H1 (cell line): Measurements from ENCODE around the gene HEATR5A. TPM values are rescaled to one million over a fixed set of nuclear protein-coding genes. Genes with fewer than 3 reads are reported as not detected.

Experiments
- CTCF ChIA-PET: fragments of 300-600 bp; sonication (Branson Sonifier 250); formaldehyde crosslinking; loops from one replicate; lab custom pipeline; 2021; ENCODE audit not compliant: partially characterized antibody; lab: Charles Lee
- POLR2A ChIA-PET: fragments of 300-600 bp; sonication (Branson Sonifier 250); formaldehyde crosslinking; loops from one replicate; lab custom pipeline; 2021; ENCODE audit warnings: inconsistent platforms; ENCODE audit not compliant: partially characterized antibody; lab: Charles Lee
- DNase-seq, 2 experiments: peaks; one replicate each; pipeline versions ENCODE4 v3.0.0 to v3.0.0-alpha.2; 2010 to 2022; ENCODE audit warnings: low spot score in 2 of 2, low read depth in 1 of 2, mixed read lengths in 1 of 2
- FAIRE-seq: peaks from 2 replicates; lab custom pipeline; 2011; peaks lifted over from hg19 to GRCh38; lab: Jason Lieb, UNC
- H2AFZ ChIP-seq: 2 replicates; pipeline ENCODE4 v1.8.1; 2012; ENCODE audit warnings: low read length, inconsistent platforms
- H2AK5ac ChIP-seq: 2 replicates; pipeline ENCODE4 v1.6.1; 2013; ENCODE audit warnings: low read depth, low read length
- H2BK120ac ChIP-seq: replicated peaks from 2 replicates; pipeline ENCODE3; 2013; ENCODE audit warnings: low read depth, low read length, inconsistent platforms
- H2BK12ac ChIP-seq: 2 replicates; pipeline ENCODE4 v1.6.1; 2013; ENCODE audit warnings: low read depth, low read length
- H2BK15ac ChIP-seq: 2 replicates; pipeline ENCODE4 v1.6.1; 2013; ENCODE audit warnings: low read length
- H2BK20ac ChIP-seq: 2 replicates; pipeline ENCODE4 v1.6.1; 2013; ENCODE audit warnings: low read length
- H2BK5ac ChIP-seq: 2 replicates; pipeline ENCODE4 v1.6.1; 2013; ENCODE audit warnings: low read depth, low read length
- H3K14ac ChIP-seq: 2 replicates; pipeline ENCODE4 v1.6.1; 2013; ENCODE audit warnings: inconsistent platforms; ENCODE audit not compliant: insufficient read length
- H3K18ac ChIP-seq: 2 replicates; pipeline ENCODE4 v1.6.1; 2013; ENCODE audit warnings: low read length; ENCODE audit errors: extremely low read depth
- H3K23ac ChIP-seq: 2 replicates; pipeline ENCODE4 v1.6.1; 2013; ENCODE audit warnings: inconsistent platforms; ENCODE audit not compliant: insufficient read length
- H3K23me2 ChIP-seq: 2 replicates; pipeline ENCODE4 v1.6.1; 2013; ENCODE audit warnings: low read depth, low read length
- H3K27ac ChIP-seq: 2 replicates; pipeline ENCODE4 v1.6.1; 2011; ENCODE audit warnings: low read depth, low read length, inconsistent platforms
- H3K27me3 ChIP-seq, 4 experiments: replicated peaks in 1 of 4; 1 replicate in 1 of 4; 2 replicates in 3 of 4; pipeline versions ENCODE4 v1.6.1 to v1.8.1; 2011 to 2013; ENCODE audit warnings: low read length in 3 of 4, mild to moderate bottlenecking in 3 of 4, inconsistent platforms in 2 of 4, mixed read lengths in 2 of 4, moderate library complexity in 1 of 4; ENCODE audit not compliant: control insufficient read depth in 3 of 4, insufficient read depth in 3 of 4; ENCODE audit errors: extremely low read depth in 1 of 4
- H3K36me3 ChIP-seq, 4 experiments: 2 replicates each; pipeline versions ENCODE4 v1.6.1 to v1.8.1; 2011 to 2013; ENCODE audit warnings: mild to moderate bottlenecking in 4 of 4, low read length in 3 of 4, moderate library complexity in 2 of 4, control low read depth in 1 of 4, inconsistent platforms in 1 of 4; ENCODE audit not compliant: insufficient read depth in 4 of 4, control insufficient read depth in 2 of 4
- H3K4ac ChIP-seq: replicated peaks from 2 replicates; pipeline ENCODE3; 2013; ENCODE audit warnings: low read length, low read depth, mixed read lengths, inconsistent platforms; ENCODE audit not compliant: insufficient read length
- H3K4me1 ChIP-seq, 4 experiments: replicated peaks in 1 of 4; 1 replicate in 1 of 4; 2 replicates in 3 of 4; pipeline versions ENCODE4 v1.6.1 to v1.8.1; 2011 to 2013; ENCODE audit warnings: low read length in 3 of 4, inconsistent platforms in 2 of 4, mixed read lengths in 1 of 4; ENCODE audit not compliant: insufficient read depth in 4 of 4, control insufficient read depth in 3 of 4
- H3K4me2 ChIP-seq, 2 experiments: 2 replicates each; pipeline versions ENCODE4 v1.6.1 to v1.8.1; 2011 to 2013; ENCODE audit warnings: low read depth in 2 of 2, low read length in 2 of 2, control low read depth in 1 of 2, inconsistent platforms in 1 of 2, mild to moderate bottlenecking in 1 of 2; ENCODE audit not compliant: insufficient read depth in 1 of 2
- H3K4me3 ChIP-seq, 4 experiments: fragments of 200-600, 300-600 bp in 1 of 4; sonication (generic), shearing (Covaris generic), sonication (Bioruptor Twin) in 1 of 4; 2 replicates each; pipeline versions ENCODE4 v1.5.1 to v1.8.1; 2011 to 2016; ENCODE audit warnings: low read length in 4 of 4, low read depth in 3 of 4, control low read depth in 2 of 4, inconsistent platforms in 2 of 4, mild to moderate bottlenecking in 2 of 4, mixed read lengths in 1 of 4, moderate library complexity in 1 of 4; ENCODE audit not compliant: insufficient read depth in 2 of 4; ENCODE audit errors: extremely low read depth in 1 of 4
- H3K56ac ChIP-seq: replicated peaks from 2 replicates; pipeline ENCODE3; 2013; ENCODE audit warnings: low read depth, mild to moderate bottlenecking, mixed read lengths, low read length, inconsistent platforms; ENCODE audit not compliant: insufficient read length
- H3K79me1 ChIP-seq: 2 replicates; pipeline ENCODE4 v1.6.1; 2013; ENCODE audit warnings: low read depth, low read length, control low read depth
- H3K79me2 ChIP-seq, 2 experiments: 2 replicates each; pipeline versions ENCODE4 v1.6.1 to v1.8.1; 2012 to 2013; ENCODE audit warnings: low read length in 2 of 2, mild to moderate bottlenecking in 2 of 2, inconsistent platforms in 1 of 2; ENCODE audit not compliant: insufficient read depth in 2 of 2, control insufficient read depth in 1 of 2
- H3K9ac ChIP-seq, 4 experiments: replicated peaks in 1 of 4; 1 replicate in 1 of 4; 2 replicates in 3 of 4; pipeline versions ENCODE4 v1.6.1 to v1.8.1; 2011 to 2013; ENCODE audit warnings: low read depth in 3 of 4, low read length in 3 of 4, control low read depth in 2 of 4, mild to moderate bottlenecking in 2 of 4, moderate library complexity in 2 of 4, inconsistent platforms in 1 of 4; ENCODE audit errors: extremely low read depth in 1 of 4
- H3K9me3 ChIP-seq, 2 experiments: 2 replicates each; pipeline versions ENCODE4 v1.6.1 to v1.8.1; 2012 to 2013; ENCODE audit warnings: mild to moderate bottlenecking in 2 of 2, moderate library complexity in 2 of 2, control low read depth in 1 of 2, inconsistent platforms in 1 of 2, low read depth in 1 of 2, low read length in 1 of 2, mixed read lengths in 1 of 2; ENCODE audit not compliant: insufficient read depth in 2 of 2
- H4K20me1 ChIP-seq, 2 experiments: replicated peaks in 1 of 2; 2 replicates each; pipeline versions ENCODE3 to v1.8.1; 2011 to 2013; ENCODE audit warnings: inconsistent platforms in 2 of 2, low read length in 2 of 2, mild to moderate bottlenecking in 1 of 2; ENCODE audit not compliant: insufficient read depth in 2 of 2, control insufficient read depth in 1 of 2
- H4K5ac ChIP-seq: 2 replicates; pipeline ENCODE4 v1.6.1; 2013; ENCODE audit warnings: low read length, low read depth, mixed read lengths, inconsistent platforms; ENCODE audit not compliant: insufficient read length
- H4K8ac ChIP-seq: 2 replicates; pipeline ENCODE4 v1.8.0; 2013; ENCODE audit warnings: mild to moderate bottlenecking, moderate library complexity, low read length, inconsistent platforms; ENCODE audit not compliant: insufficient read depth; ENCODE audit errors: extremely low read depth
- H4K91ac ChIP-seq: replicated peaks from 2 replicates; pipeline ENCODE3; 2013; ENCODE audit warnings: low read length, mixed read lengths, inconsistent platforms; ENCODE audit not compliant: insufficient read length
- ASH2L ChIP-seq: fragments of 200-600, 300-600 bp; sonication (generic); IDR thresholded peaks from one replicate; pipeline ENCODE4 v1.7.1; 2017; ENCODE audit warnings: low read length
- BACH1 ChIP-seq: IDR thresholded peaks from 2 replicates; pipeline ENCODE4 v1.6.1; 2012; ENCODE audit warnings: low read length, improper control_type of control experiment
- BCL11A ChIP-seq, 2 experiments: IDR thresholded peaks; one replicate each; pipeline ENCODE4 v1.6.1; 2011; ENCODE audit warnings: low read depth in 2 of 2, low read length in 2 of 2, mild to moderate bottlenecking in 2 of 2
- CEBPB ChIP-seq: IDR thresholded peaks from 2 replicates; pipeline ENCODE4 v1.6.1; 2012; ENCODE audit warnings: low read depth, low read length
- CHD1 ChIP-seq: IDR thresholded peaks from 2 replicates; pipeline ENCODE4 v1.6.1; 2012; ENCODE audit warnings: low read depth, low read length, improper control_type of control experiment
- CTBP2 ChIP-seq: IDR thresholded peaks from 2 replicates; pipeline ENCODE4 v1.7.0; 2011; ENCODE audit warnings: borderline replicate concordance, mild to moderate bottlenecking, moderate library complexity, mixed read lengths, low read length; ENCODE audit not compliant: insufficient read depth, insufficient read length
- E2F6 ChIP-seq: IDR thresholded peaks from 2 replicates; pipeline ENCODE4 v1.6.1; 2012; ENCODE audit warnings: inconsistent platforms
- GTF2F1 ChIP-seq: IDR thresholded peaks from 2 replicates; pipeline ENCODE4 v1.6.1; 2012; ENCODE audit warnings: low read depth, low read length, improper control_type of control experiment, borderline replicate concordance
- HDAC6 ChIP-seq: IDR thresholded peaks from one replicate; pipeline ENCODE4 v1.7.1; 2012; ENCODE audit warnings: low read depth, mild to moderate bottlenecking, inconsistent platforms, low read length, moderate library complexity
- JUN ChIP-seq: IDR thresholded peaks from 2 replicates; pipeline ENCODE4 v1.6.1; 2011; ENCODE audit warnings: low read depth, mild to moderate bottlenecking, improper control_type of control experiment, low read length
- KDM5A ChIP-seq: fragments of 200-600 bp; IDR thresholded peaks from 2 replicates; pipeline ENCODE4 v1.7.1; 2012; ENCODE audit warnings: mild to moderate bottlenecking, low read length, inconsistent platforms, mixed read lengths
- MAFK ChIP-seq: IDR thresholded peaks from 2 replicates; pipeline ENCODE4 v1.6.1; 2012; ENCODE audit warnings: low read depth, mild to moderate bottlenecking, improper control_type of control experiment, low read length
- RXRA ChIP-seq: IDR thresholded peaks from 2 replicates; pipeline ENCODE4 v1.6.1; 2011; ENCODE audit warnings: low read depth, mild to moderate bottlenecking, low read length, moderate library complexity; ENCODE audit not compliant: insufficient read depth
- SRF ChIP-seq: IDR thresholded peaks from 2 replicates; pipeline ENCODE4 v1.6.1; 2011; ENCODE audit warnings: mild to moderate bottlenecking, low read depth, low read length, moderate library complexity
- YY1 ChIP-seq: IDR thresholded peaks from 2 replicates; pipeline ENCODE4 v1.6.1; 2011; ENCODE audit warnings: low read depth, mild to moderate bottlenecking, low read length
- WGBS, 2 experiments: shearing (Covaris generic) in 1 of 2; methylation state at CpG; one replicate each; pipeline versions ENCODE4 v1.1.6 to v1.1.7; 2013 to 2015; ENCODE audit warnings: low lambda C conversion rate in 2 of 2, mixed read lengths in 2 of 2, inconsistent platforms in 1 of 2, low coverage in 1 of 2, missing lambda C conversion rate in 1 of 2; ENCODE audit not compliant: insufficient replicate concordance in 2 of 2, insufficient coverage in 1 of 2, insufficient read length in 1 of 2; ENCODE audit errors: extremely low coverage in 1 of 2, missing lambda C conversion rate in 1 of 2; 5-methylcytosine and 5-hydroxymethylcytosine counted together
- polyA plus RNA-seq, 7 experiments: library from polyadenylated mRNA; depleted of rRNA in 3 of 7; stranded (reverse) in 5 of 7; unstranded in 2 of 7; fragments of >200 nt in 5 of 7; fragments of 200-250 nt in 2 of 7; gene quantifications; 1 replicate in 5 of 7; 2 replicates in 1 of 7; 4 replicates in 1 of 7; pipeline versions ENCODE4 v1.2.1 to v1.2.3, GENCODE V29; 2011 to 2013; ENCODE audit warnings: missing spikeins in 2 of 7, mixed read lengths in 2 of 7
- total RNA-seq: library from RNA; stranded (reverse); fragmentation: NEBNext Ultra II Directional; extraction: Animal tissue kit (Norgen Biotek cat#: 25700); gene quantifications from 2 replicates; pipeline ENCODE4 v1.2.1, GENCODE V29; 2021

The HEATR5A gene
- total and polyA plus RNA-seq, 2 of the 8 experiments (the other 6 are each of a cell fraction or from before 2014, with no cell fraction given), result 9.0 to 36.2 TPM

GRCh38 chr14:31408421-31408820 is 11.9 kb downstream of the HEATR5A start:
- Histone ChIP-seq H3K4me2 (no peak overlapping the region), H3K79me2 (peaks cover 0 to 8% of the 10 kb centered on the region in 2 experiments; a peak in 2 of 4 replicates), H2BK12ac (no peak overlapping the region), H3K27me3 (peaks cover 0 to 1% (median 0%) of the 10 kb centered on the region in 4 experiments; a peak in 1 of 7 replicates), H3K18ac (no peak overlapping the region), H2BK15ac (no peak overlapping the region), H3K27ac (no peak overlapping the region), H4K8ac (no peak overlapping the region), H2AFZ (no peak overlapping the region), H3K23me2 (no peaks in the 10 kb centered on the region), H3K14ac (no peak overlapping the region), H2BK20ac (no peak overlapping the region), H2AK5ac (no peak overlapping the region), H3K23ac (no peak overlapping the region), H3K4me3 (no peak overlapping the region), H2BK5ac (no peak overlapping the region), H3K4me1 (no peaks in the 10 kb centered on the region), H3K4ac (no peak overlapping the region), H4K91ac (no peak overlapping the region), H4K20me1 (no peaks in the 10 kb centered on the region), H4K5ac (no peak overlapping the region), H2BK120ac (no peak overlapping the region), H3K9ac (no peak overlapping the region), H3K9me3 (no peaks in the 10 kb centered on the region), H3K79me1 (no peaks in the 10 kb centered on the region), H3K36me3 (no peaks in the 10 kb centered on the region), H3K56ac (no peak overlapping the region)
- TF ChIP-seq E2F6 (no peak), ASH2L (no peak), CTBP2 (no peak), HDAC6 (no peak), MAFK (no peak), YY1 (no peak), SRF (no peak), CHD1 (no peak), CEBPB (no peak), BCL11A (IDR thresholded peaks at IDR 0.05; ENCODE audit: low read depth in 2 of 2, low read length in 2 of 2) (no peak), JUN (no peak), GTF2F1 (no peak), KDM5A (no peak), BACH1 (no peak), RXRA (no peak)
- WGBS, 2 experiments, result 95% methylated on average over 1 of the region's 1 CpG; no CpG with 5 or more reads in 1 of the 2 experiments
- no peak for DNase-seq
- CTCF ChIA-PET, result no interaction called here
- POLR2A ChIA-PET, result interaction anchor here (1.2 kb wide), 1 partner anchor 10 kb away, joined by 3 read pairs; no protein-coding TSS in a partner anchor
- no peak for FAIRE-seq
